Adrenal gland (tissue), 12 donors: ENCODE results near the gene AURKB. TPM values are rescaled to one million over a fixed set of nuclear protein-coding genes. Genes with fewer than 3 reads are reported as not detected.
"Not testable (repeated sequence)": the region's sequence is repeated elsewhere in the genome, so short reads cannot be mapped to it uniquely, and the experiment has no call there.

Source experiments
- DNase-seq, 7 donors: peaks; one replicate each; pipeline ENCODE4 v3.0.0-alpha.2; 2019 to 2020
- H3K27ac ChIP-seq, 5 donors: fragments of 200-600 bp; sonication (generic) in 4 of 5; 1 replicate in 3 of 5; 2 replicates in 2 of 5; pipeline versions ENCODE4 v1.5.1 to v1.8.0; 2016 to 2020; ENCODE audit warnings: mild to moderate bottlenecking in 1 of 5
- H3K27me3 ChIP-seq: fragments of 200-600 bp; 2 replicates; pipeline ENCODE4 v1.8.0; 2021
- H3K36me3 ChIP-seq, 2 donors: fragments of 200-600 bp; replicated peaks in 1 of 2; 1 replicate in 1 of 2; 2 replicates in 1 of 2; pipeline versions ENCODE4 v1.5.1 to v1.8.0; 2018 to 2022
- H3K4me1 ChIP-seq, 2 donors: fragments of 200-600 bp; replicated peaks in 1 of 2; 1 replicate in 1 of 2; 2 replicates in 1 of 2; pipeline versions ENCODE4 v1.5.1 to v1.8.0; 2018 to 2021
- H3K4me3 ChIP-seq, 4 donors: fragments of 200-600 bp; sonication (generic) in 3 of 4; one replicate each; pipeline ENCODE4 v1.5.1; 2016 to 2018
- H3K9me3 ChIP-seq, 3 donors: fragments of 200-600 bp; sonication (generic) in 1 of 3; replicated peaks in 1 of 3; 1 replicate in 2 of 3; 2 replicates in 1 of 3; pipeline versions ENCODE4 v1.5.1 to v1.8.0; 2016 to 2021
- POLR2A ChIP-seq, 2 donors: fragments of 450-650 bp; IDR thresholded peaks; one replicate each; pipeline ENCODE4 v1.6.1; 2017; ENCODE audit warnings: antibody characterized with exemption in 2 of 2, mild to moderate bottlenecking in 2 of 2, moderate library complexity in 1 of 2
- WGBS, 4 donors: extraction: QIAGEN DNeasy Blood & Tissue Kit in 2 of 4; methylation state at CpG; one replicate each; pipeline versions ENCODE4 v1.1.5 to v1.1.7; 2013 to 2017; 5-methylcytosine and 5-hydroxymethylcytosine counted together
- intact Hi-C, 2 donors: fragments of 100-400 bp; cut with DNase I; formaldehyde crosslinking; loops; one replicate each; pipeline versions ENCODE4 v1.14.1 to v1.15.0; 2022 to 2023
- polyA plus RNA-seq, 3 donors: library from polyadenylated mRNA; stranded (reverse); fragments of 200-250 nt in 2 of 3; fragments of 350-450 nt in 1 of 3; fragmentation: Illumina TruSeq in 1 of 3; extraction: RNeasy Lipid Tissue Mini Kit (QIAGEN cat#74804) in 1 of 3; gene quantifications; one replicate each; pipeline ENCODE4 v1.2.3, GENCODE V29; 2013 to 2014
- total RNA-seq, 9 donors: library from RNA; depleted of rRNA in 4 of 9; stranded (reverse); fragments of >200 nt in 4 of 9; fragments of 120-200 nt in 1 of 9; fragmentation: NEBNext Ultra II Directional in 1 of 9; extraction: Animal tissue kit (Norgen Biotek cat#: 25700) in 1 of 9; gene quantifications; one replicate each; pipeline versions ENCODE4 v1.1.0 to v1.2.4, GENCODE V29; 2013 to 2023
- TF ChIP-seq, protein P1 (sequence below), 6 experiments: fragments of 450-650 bp in 4 of 6; fragments of 200-600 bp in 2 of 6; sonication (generic) in 1 of 6; IDR thresholded peaks; 1 replicate in 5 of 6; 2 replicates in 1 of 6; pipeline versions ENCODE4 v1.5.1 to v1.8.0; 2016 to 2021; ENCODE audit warnings: antibody characterized with exemption in 6 of 6, mild to moderate bottlenecking in 2 of 6, moderate library complexity in 1 of 6
- donor health status: healthy with polysubstance abuse.
- donor health status: Bipolar disorder and iron deficiency.
- donor health status: DM: yes; HTN: yes; CAD: no.
- donor health status: DM: no; HTN: no; CAD: no.
- donor health status: DM: no; HTN: no; CAD: no.
- donor health status: DM: yes; HTN: yes; CAD: no.

The AURKB gene
- total and polyA plus RNA-seq, 12 donors: 1.6 to 14.3 (median 2.2) TPM

GRCh38 chr17:8222380-8222629 lies 11.9 kb upstream of the AURKB start:
- no peak for DNase-seq
- Histone ChIP-seq H3K9me3 (no peaks in the 10 kb centered on the region), H3K36me3 (no peaks in the 10 kb centered on the region), H3K4me3 (peak overlapping the region in 2 of 4 donors; percentile 35 to 78), H3K27me3 (no peaks in the 10 kb centered on the region), H3K4me1 (peaks cover 9 to 19% of the 10 kb centered on the region in 2 donors), H3K27ac (peak overlapping the region; percentile 94 to 100 (median 98))
- WGBS, 4 donors: 0 to 2% (median 0%) methylated on average over 6 to 9 of the region's 9 CpGs
- TF ChIP-seq, protein P1, sequence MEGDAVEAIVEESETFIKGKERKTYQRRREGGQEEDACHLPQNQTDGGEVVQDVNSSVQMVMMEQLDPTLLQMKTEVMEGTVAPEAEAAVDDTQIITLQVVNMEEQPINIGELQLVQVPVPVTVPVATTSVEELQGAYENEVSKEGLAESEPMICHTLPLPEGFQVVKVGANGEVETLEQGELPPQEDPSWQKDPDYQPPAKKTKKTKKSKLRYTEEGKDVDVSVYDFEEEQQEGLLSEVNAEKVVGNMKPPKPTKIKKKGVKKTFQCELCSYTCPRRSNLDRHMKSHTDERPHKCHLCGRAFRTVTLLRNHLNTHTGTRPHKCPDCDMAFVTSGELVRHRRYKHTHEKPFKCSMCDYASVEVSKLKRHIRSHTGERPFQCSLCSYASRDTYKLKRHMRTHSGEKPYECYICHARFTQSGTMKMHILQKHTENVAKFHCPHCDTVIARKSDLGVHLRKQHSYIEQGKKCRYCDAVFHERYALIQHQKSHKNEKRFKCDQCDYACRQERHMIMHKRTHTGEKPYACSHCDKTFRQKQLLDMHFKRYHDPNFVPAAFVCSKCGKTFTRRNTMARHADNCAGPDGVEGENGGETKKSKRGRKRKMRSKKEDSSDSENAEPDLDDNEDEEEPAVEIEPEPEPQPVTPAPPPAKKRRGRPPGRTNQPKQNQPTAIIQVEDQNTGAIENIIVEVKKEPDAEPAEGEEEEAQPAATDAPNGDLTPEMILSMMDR (IDR thresholded peaks at IDR 0.05): no peak
- peak in 1 of 2 donors; percentile 2 for TF ChIP-seq POLR2A (IDR thresholded peaks at IDR 0.05)
- intact Hi-C loops: no loop called here

DNA sequence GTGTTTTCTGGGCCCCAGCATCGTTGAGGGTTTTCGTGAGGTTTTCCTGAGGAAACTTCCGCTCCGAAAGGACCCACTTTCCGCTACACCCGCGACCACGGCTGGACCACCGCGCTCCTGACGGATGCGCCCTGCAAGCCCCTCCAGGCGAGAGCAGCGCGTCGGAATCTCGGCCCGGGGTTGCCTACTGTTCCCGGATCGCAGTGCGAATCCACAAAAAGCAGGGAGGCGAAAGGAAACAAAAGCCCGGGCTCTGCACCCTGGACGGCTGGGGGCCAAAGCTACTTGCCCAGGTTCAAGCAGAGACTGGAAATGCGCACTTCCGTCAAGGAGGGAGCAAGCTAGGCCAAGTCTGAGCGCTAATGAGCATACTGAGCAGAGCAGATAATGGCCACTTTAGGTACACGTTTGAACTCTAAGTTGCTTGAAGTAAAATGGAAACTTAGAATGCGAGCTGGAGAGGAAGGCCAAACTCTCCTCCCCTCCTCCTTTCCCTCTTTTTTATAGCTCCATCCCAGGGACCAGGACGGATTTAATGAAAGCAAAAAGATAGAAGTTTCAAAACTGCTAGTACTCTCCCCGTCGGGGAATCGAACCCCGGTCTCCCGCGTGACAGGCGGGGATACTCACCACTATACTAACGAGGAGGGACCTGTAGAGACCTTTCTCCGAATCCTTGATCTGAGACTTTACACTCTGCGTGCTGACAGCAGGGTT lies 11.4 kb upstream of the AURKB start:
- TF ChIP-seq, protein P1 (IDR thresholded peaks at IDR 0.05): no peak
- TF ChIP-seq POLR2A (IDR thresholded peaks at IDR 0.05): peak; percentile 5 to 25
- intact Hi-C loops: no loop called here
- DNase-seq: peak; percentile 83 to 97 (median 88)
- no peaks in the 10 kb centered on the region for H3K9me3 ChIP-seq
- H3K27ac ChIP-seq: peak overlapping the region; percentile 94 to 100 (median 98)
- H3K27me3 ChIP-seq: no peaks in the 10 kb centered on the region
- peaks cover 9 to 19% of the 10 kb centered on the region in 2 donors for H3K4me1 ChIP-seq
- whole genome bisulfite sequencing, 4 donors: 0 to 1% (median 0%) methylated on average over 16 to 40 of the region's 40 CpGs
- peak overlapping the region in 3 of 4 donors; percentile 29 to 78 (median 62) for H3K4me3 ChIP-seq
- no peaks in the 10 kb centered on the region for H3K36me3 ChIP-seq

DNA sequence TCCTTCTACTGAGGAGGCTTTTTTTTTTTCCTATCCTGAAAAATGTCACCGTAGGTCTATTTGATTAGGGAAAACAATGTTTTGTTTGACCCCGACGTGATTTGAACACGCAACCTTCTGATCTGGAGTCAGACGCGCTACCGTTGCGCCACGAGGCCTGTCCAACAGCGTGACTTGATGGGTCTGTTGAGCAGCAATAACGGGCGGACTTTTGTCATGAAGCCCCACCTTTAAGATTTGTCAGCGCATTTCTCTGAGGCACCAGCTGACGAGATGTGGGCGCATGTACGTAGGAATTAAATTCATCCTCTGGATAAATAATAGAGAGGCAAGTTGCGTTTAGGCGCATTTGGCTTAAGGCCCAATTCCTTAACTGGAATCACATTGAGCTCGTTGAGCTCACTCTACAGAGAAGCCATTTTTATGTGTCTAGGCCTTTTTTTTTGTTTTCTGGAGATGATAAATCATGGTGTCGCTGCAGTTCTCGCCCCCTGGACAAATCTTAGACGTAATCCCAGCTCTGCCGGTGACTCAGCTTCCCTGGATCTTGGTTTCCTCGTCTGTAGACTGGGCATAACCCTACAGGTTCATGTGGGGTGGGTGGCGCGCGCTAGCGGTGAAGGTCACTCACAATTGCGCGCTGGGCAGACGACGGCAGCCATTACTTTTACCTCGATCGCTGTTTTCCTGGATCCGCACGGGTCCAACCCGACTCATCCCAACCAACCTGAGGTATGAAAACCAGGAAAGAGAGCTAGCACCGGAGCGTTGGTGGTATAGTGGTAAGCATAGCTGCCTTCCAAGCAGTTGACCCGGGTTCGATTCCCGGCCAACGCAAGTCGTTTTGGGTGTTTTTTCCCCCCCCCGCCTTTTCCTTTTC lies 10.6 kb upstream of the AURKB start:
- TF ChIP-seq POLR2A (IDR thresholded peaks at IDR 0.05): peak; percentile 21 to 27
- TF ChIP-seq, protein P1 (IDR thresholded peaks at IDR 0.05): no peak
- H3K36me3 ChIP-seq: no peaks in the 10 kb centered on the region
- H3K4me1 ChIP-seq: peaks cover 9 to 19% of the 10 kb centered on the region in 2 donors
- peak overlapping the region; percentile 94 to 100 (median 98) for H3K27ac ChIP-seq
- intact Hi-C loops: no loop called here
- no peaks in the 10 kb centered on the region for H3K27me3 ChIP-seq
- H3K4me3 ChIP-seq: peak overlapping the region in 3 of 4 donors; percentile 30 to 78 (median 62)
- 0 to 1% (median 1%) methylated on average over 36 to 45 of the region's 45 CpGs for WGBS, 4 donors
- no peaks in the 10 kb centered on the region for H3K9me3 ChIP-seq
- peak; percentile 88 to 98 (median 92) for DNase-seq

- H3K4me1 ChIP-seq, H3K9me3 ChIP-seq, intact Hi-C loops, H3K27me3 ChIP-seq, H3K4me3 ChIP-seq, H3K27ac ChIP-seq, H3K36me3 ChIP-seq, DNase-seq: not testable (repeated sequence)
- WGBS, 4 donors: 77 to 92% (median 87%) methylated on average over 8 to 15 of the region's 15 CpGs
Measured at GRCh38 chr17:8214000-8214399, 3.6 kb upstream of the AURKB start.
